Suprapubic skin (tissue), 4 donors: ENCODE data around the gene PROX2. TPM values are rescaled to one million over a fixed set of nuclear protein-coding genes. Genes with fewer than 3 reads are reported as not detected.
A peak's percentile ranks its signal among the peaks of the same experiment; 100 is the strongest.

Experiments
- DNase-seq, 2 donors: peaks; one replicate each; pipeline ENCODE4 v3.0.0-alpha.2; 2019; ENCODE audit warnings: low spot score in 2 of 2
- H3K27ac ChIP-seq: fragments of 200-600 bp; sonication (generic); one replicate; pipeline ENCODE4 v1.5.1; 2019
- H3K27me3 ChIP-seq: fragments of 200-600 bp; sonication (generic); one replicate; pipeline ENCODE4 v1.5.1; 2019
- H3K36me3 ChIP-seq: fragments of 200-600 bp; sonication (generic); one replicate; pipeline ENCODE4 v1.5.1; 2019
- H3K4me1 ChIP-seq: fragments of 200-600 bp; sonication (generic); one replicate; pipeline ENCODE4 v1.5.1; 2019
- H3K4me3 ChIP-seq: fragments of 200-600 bp; sonication (generic); one replicate; pipeline ENCODE4 v1.5.1; 2019; ENCODE audit warnings: mild to moderate bottlenecking
- H3K9me3 ChIP-seq: fragments of 200-600 bp; sonication (generic); one replicate; pipeline ENCODE4 v1.5.1; 2019
- CTCF ChIP-seq, 2 donors: fragments of 200-600 bp in 1 of 2; fragments of 450-650 bp in 1 of 2; sonication (generic) in 1 of 2; IDR thresholded peaks; one replicate each; pipeline ENCODE4 v1.5.1; 2016 to 2019; ENCODE audit warnings: antibody characterized with exemption in 2 of 2, mild to moderate bottlenecking in 1 of 2, moderate library complexity in 1 of 2
- EP300 ChIP-seq: sonication (generic); formaldehyde crosslinking; IDR thresholded peaks from one replicate; pipeline ENCODE4 v1.6.1; 2017; ENCODE audit warnings: antibody characterized with exemption
- POLR2A ChIP-seq, 2 donors: fragments of 450-650 bp; IDR thresholded peaks; one replicate each; pipeline ENCODE4 v1.6.1; 2017; ENCODE audit warnings: antibody characterized with exemption in 2 of 2, mild to moderate bottlenecking in 2 of 2, moderate library complexity in 2 of 2
- POLR2AphosphoS5 ChIP-seq, 3 donors: sonication (generic); formaldehyde crosslinking; IDR thresholded peaks; one replicate each; pipeline ENCODE4 v1.6.1; 2017; ENCODE audit warnings: antibody characterized with exemption in 3 of 3
- whole genome bisulfite sequencing: methylation state at CpG from one replicate; pipeline ENCODE4 v1.1.5; 2018; 5-methylcytosine and 5-hydroxymethylcytosine counted together
- total RNA-seq, 4 donors: library from RNA; depleted of rRNA; stranded (reverse); fragments of >200 nt; gene quantifications; one replicate each; pipeline ENCODE4 v1.1.0, GENCODE V29; 2016

The PROX2 gene
- total RNA-seq, 4 donors from 2014 or later: 0.10 to 0.97 (median 0.11) TPM; not detected in 1

GRCh38 chr14:74888164-74889158 is 12.5 kb upstream of the PROX2 start:
- no peak for DNase-seq
- no peak overlapping the region for H3K27ac ChIP-seq
- H3K27me3 ChIP-seq: no peaks in the 10 kb centered on the region
- peaks cover 46% of the 10 kb centered on the region for H3K36me3 ChIP-seq
- H3K9me3 ChIP-seq: no peaks in the 10 kb centered on the region
- WGBS: 50% methylated on average over 12 of the region's 12 CpGs
- H3K4me1 ChIP-seq: peaks cover 51% of the 10 kb centered on the region
- no peak for TF ChIP-seq POLR2A (IDR thresholded peaks at IDR 0.05)
- no peak for TF ChIP-seq EP300
- no peak for TF ChIP-seq POLR2AphosphoS5 (IDR thresholded peaks at IDR 0.05)
- no peak for TF ChIP-seq CTCF (IDR thresholded peaks at IDR 0.05)
- H3K4me3 ChIP-seq: no peak overlapping the region

GRCh38 chr14:74886001-74886400 is 10.1 kb upstream of the PROX2 start:
- Histone ChIP-seq H3K4me1 (peaks cover 66% of the 10 kb centered on the region), H3K4me3 (no peak overlapping the region)

GRCh38 chr14:74882103-74882920 is 6.4 kb upstream of the PROX2 start:
- H3K4me1 ChIP-seq: peaks cover 53% of the 10 kb centered on the region
- TF ChIP-seq CTCF (IDR thresholded peaks at IDR 0.05) (no peak), POLR2AphosphoS5 (IDR thresholded peaks at IDR 0.05) (peak in 1 of 3 donors; percentile 9), POLR2A (IDR thresholded peaks at IDR 0.05) (peak in 1 of 2 donors; percentile 2), EP300 (no peak)
- H3K27ac ChIP-seq: peak overlapping the region; percentile 97
- H3K27me3 ChIP-seq: no peaks in the 10 kb centered on the region
- H3K36me3 ChIP-seq: no peaks in the 10 kb centered on the region
- peak; percentile 89 to 90 for DNase-seq
- no peaks in the 10 kb centered on the region for H3K9me3 ChIP-seq
- WGBS: 2% methylated on average over 14 of the region's 49 CpGs
- H3K4me3 ChIP-seq: peak overlapping the region; percentile 93

More at GRCh38 chr14:74886001-74886400, 10.1 kb upstream of the PROX2 start:
- no peaks in the 10 kb centered on the region for H3K9me3 ChIP-seq
- TF ChIP-seq POLR2AphosphoS5 (IDR thresholded peaks at IDR 0.05) (peak in 2 of 3 donors; percentile 60 to 65), EP300 (no peak)
- no peaks in the 10 kb centered on the region for H3K27me3 ChIP-seq
- no peak for DNase-seq
- peaks cover 21% of the 10 kb centered on the region for H3K36me3 ChIP-seq
- H3K27ac ChIP-seq: peak overlapping the region; percentile 49
- 40% methylated on average over 3 of the region's 3 CpGs for WGBS

GRCh38 chr14:74881431-74882102 is 5.6 kb upstream of the PROX2 start, which contains the start of gene DLST:
Gene DLST, plus strand, starts transcription at chr14:74881916. Its CDS starts 38 bp downstream, at chr14:74881954.
- WGBS: 0% methylated on average over 8 of the region's 53 CpGs

More at GRCh38 chr14:74881431-74882102, 5.6 kb upstream of the PROX2 start, which contains the start of gene DLST:
- Histone ChIP-seq H3K9me3 (no peaks in the 10 kb centered on the region), H3K27me3 (no peaks in the 10 kb centered on the region), H3K4me1 (peaks cover 48% of the 10 kb centered on the region), H3K4me3 (peak within 1 kb of the TSS; percentile 93), H3K27ac (peak within 1 kb of the TSS; percentile 97), H3K36me3 (no peaks in the 10 kb centered on the region)
- TF ChIP-seq POLR2AphosphoS5 (IDR thresholded peaks at IDR 0.05) (peak; percentile 80 to 94 (median 90)), EP300 (no peak), CTCF (IDR thresholded peaks at IDR 0.05) (no peak), POLR2A (IDR thresholded peaks at IDR 0.05) (peak; percentile 42 to 94)
- DNase-seq: peak; percentile 91 to 95
